Gastroesophageal sphincter (tissue), 3 donors: ENCODE results near the gene PGBD2.

Experiments used
- EP300 ChIP-seq: sonication (generic); formaldehyde crosslinking; IDR thresholded peaks from one replicate; pipeline ENCODE4 v1.6.1; 2017; ENCODE audit warnings: antibody characterized with exemption, mild to moderate bottlenecking
- POLR2A ChIP-seq, 2 donors: fragments of 450-650 bp; IDR thresholded peaks; one replicate each; pipeline ENCODE4 v1.6.1; 2017; ENCODE audit warnings: antibody characterized with exemption in 2 of 2, mild to moderate bottlenecking in 2 of 2, moderate library complexity in 1 of 2
- TF ChIP-seq, protein P1 (sequence below), 4 experiments: fragments of 200-600 bp in 2 of 4; fragments of 450-650 bp in 2 of 4; sonication (generic) in 1 of 4; IDR thresholded peaks; one replicate each; pipeline ENCODE4 v1.5.1; 2017 to 2019; ENCODE audit warnings: antibody characterized with exemption in 4 of 4, mild to moderate bottlenecking in 2 of 4, moderate library complexity in 2 of 4

- TF ChIP-seq, protein P1, sequence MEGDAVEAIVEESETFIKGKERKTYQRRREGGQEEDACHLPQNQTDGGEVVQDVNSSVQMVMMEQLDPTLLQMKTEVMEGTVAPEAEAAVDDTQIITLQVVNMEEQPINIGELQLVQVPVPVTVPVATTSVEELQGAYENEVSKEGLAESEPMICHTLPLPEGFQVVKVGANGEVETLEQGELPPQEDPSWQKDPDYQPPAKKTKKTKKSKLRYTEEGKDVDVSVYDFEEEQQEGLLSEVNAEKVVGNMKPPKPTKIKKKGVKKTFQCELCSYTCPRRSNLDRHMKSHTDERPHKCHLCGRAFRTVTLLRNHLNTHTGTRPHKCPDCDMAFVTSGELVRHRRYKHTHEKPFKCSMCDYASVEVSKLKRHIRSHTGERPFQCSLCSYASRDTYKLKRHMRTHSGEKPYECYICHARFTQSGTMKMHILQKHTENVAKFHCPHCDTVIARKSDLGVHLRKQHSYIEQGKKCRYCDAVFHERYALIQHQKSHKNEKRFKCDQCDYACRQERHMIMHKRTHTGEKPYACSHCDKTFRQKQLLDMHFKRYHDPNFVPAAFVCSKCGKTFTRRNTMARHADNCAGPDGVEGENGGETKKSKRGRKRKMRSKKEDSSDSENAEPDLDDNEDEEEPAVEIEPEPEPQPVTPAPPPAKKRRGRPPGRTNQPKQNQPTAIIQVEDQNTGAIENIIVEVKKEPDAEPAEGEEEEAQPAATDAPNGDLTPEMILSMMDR (IDR thresholded peaks at IDR 0.05), result no peak
- TF ChIP-seq POLR2A (IDR thresholded peaks at IDR 0.05) (no peak), EP300 (no peak)
Measured at GRCh38 chr1:248857201-248857600, 48.8 kb upstream of the PGBD2 start.
